Calu3 (cell line): ENCODE data around the gene CERS3. TPM values are rescaled to one million over a fixed set of nuclear protein-coding genes. Genes with fewer than 3 reads are reported as not detected.
A peak's percentile ranks its signal among the peaks of the same experiment; 100 is the strongest.

Source experiments
- BruUV-seq: library from RNA; stranded (reverse); fragments of 400-500 nt; replicated peaks from 2 replicates; lab custom pipeline; 2021; lab: Mats Ljungman, UMichigan
- CTCF ChIA-PET: fragments of 300-600 bp; sonication (Branson Sonifier 250); formaldehyde crosslinking; loops from one replicate; lab custom pipeline; 2022; ENCODE audit warnings: antibody characterized with exemption; lab: Charles Lee
- DNase-seq: peaks from one replicate; pipeline ENCODE4 v3.0.0; 2022
- H3K27ac Mint-ChIP-seq: one replicate; pipeline ENCODE4 v1.8.0; 2022; ENCODE audit warnings: mixed read lengths; ENCODE audit not compliant: unreplicated experiment
- H3K27me3 Mint-ChIP-seq: one replicate; pipeline ENCODE4 v1.8.0; 2022; ENCODE audit warnings: mixed read lengths; ENCODE audit not compliant: unreplicated experiment
- H3K36me3 Mint-ChIP-seq: one replicate; pipeline ENCODE4 v1.8.0; 2022; ENCODE audit warnings: mild to moderate bottlenecking, moderate library complexity, mixed read lengths; ENCODE audit not compliant: insufficient read depth, unreplicated experiment
- H3K4me1 Mint-ChIP-seq: one replicate; pipeline ENCODE4 v1.8.0; 2022; ENCODE audit warnings: mild to moderate bottlenecking, low read depth, mixed read lengths; ENCODE audit not compliant: unreplicated experiment
- H3K4me3 Mint-ChIP-seq: one replicate; pipeline ENCODE4 v1.8.0; 2022; ENCODE audit warnings: mild to moderate bottlenecking, low read depth, moderate library complexity, mixed read lengths; ENCODE audit not compliant: unreplicated experiment
- H3K9me3 Mint-ChIP-seq: one replicate; pipeline ENCODE4 v1.8.0; 2022; ENCODE audit warnings: low read depth, mixed read lengths; ENCODE audit not compliant: unreplicated experiment
- CTCF ChIP-seq: fragments of 200-600 bp; IDR thresholded peaks from one replicate; pipeline ENCODE4 v1.8.0; 2022; ENCODE audit warnings: antibody characterized with exemption; ENCODE audit not compliant: unreplicated experiment
- intact Hi-C: fragments of 100-400 bp; cut with micrococcal nuclease; formaldehyde crosslinking; loops from one replicate; pipeline ENCODE4 v1.10.0; 2022; ENCODE audit not compliant: unreplicated experiment
- total RNA-seq: library from RNA; stranded (reverse); gene quantifications from 2 replicates; pipeline ENCODE4 v1.2.3, GENCODE V29; 2022

CERS3 gene
- total RNA-seq, 1 experiment from 2014 or later, result 0.61 TPM

DNA sequence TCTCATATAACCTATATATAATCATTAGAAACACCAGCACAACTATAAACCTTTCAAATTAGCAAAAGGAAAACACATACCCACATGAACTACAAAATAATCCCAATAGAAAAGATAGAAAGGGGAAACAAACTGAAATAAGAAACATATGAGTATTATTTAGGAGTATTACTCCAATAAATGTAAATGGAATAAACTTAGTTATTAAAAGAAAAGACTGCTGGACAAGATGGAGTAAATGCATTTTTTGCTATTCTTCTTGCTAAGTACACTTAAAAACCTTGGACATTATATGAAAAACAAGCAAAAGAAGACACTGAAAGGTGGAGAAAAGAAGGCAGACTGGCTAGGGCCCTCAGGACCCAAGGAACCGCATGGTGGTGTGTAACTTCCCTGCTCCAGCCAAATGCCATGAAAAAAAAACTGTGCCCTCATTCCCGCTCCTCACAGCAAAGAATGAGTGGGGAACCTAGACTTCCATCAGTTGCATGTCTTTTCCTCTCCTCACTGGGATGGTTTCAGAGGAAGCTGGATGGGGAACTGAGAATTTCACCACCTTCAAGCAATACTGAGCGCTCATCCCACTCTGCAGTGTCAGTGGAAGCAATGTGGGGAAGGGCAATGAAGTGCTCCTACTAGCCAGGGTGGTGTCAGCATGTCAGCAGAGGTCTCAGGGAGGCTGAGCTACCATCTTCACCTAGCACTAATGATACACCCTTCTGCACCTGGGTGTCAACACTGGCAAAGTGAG lies 143.3 kb downstream of the CERS3 start:
- H3K36me3 Mint-ChIP-seq, result no peaks in the 10 kb centered on the region
- CTCF ChIA-PET, result interaction anchor here (3.6 kb wide), 1 partner anchor 35 kb away, joined by 42 read pairs; no protein-coding TSS in a partner anchor
- TF ChIP-seq CTCF, result no peak
- H3K27me3 Mint-ChIP-seq, result peaks cover 32% of the 10 kb centered on the region
- H3K4me1 Mint-ChIP-seq, result no peaks in the 10 kb centered on the region
- peaks cover 2% of the 10 kb centered on the region for H3K9me3 Mint-ChIP-seq
- BruUV-seq, result no TSS peak
- DNase-seq, result no peak
- intact Hi-C loops, result no loop called here
- H3K4me3 Mint-ChIP-seq, result no peak overlapping the region
- H3K27ac Mint-ChIP-seq, result no peak overlapping the region

DNA sequence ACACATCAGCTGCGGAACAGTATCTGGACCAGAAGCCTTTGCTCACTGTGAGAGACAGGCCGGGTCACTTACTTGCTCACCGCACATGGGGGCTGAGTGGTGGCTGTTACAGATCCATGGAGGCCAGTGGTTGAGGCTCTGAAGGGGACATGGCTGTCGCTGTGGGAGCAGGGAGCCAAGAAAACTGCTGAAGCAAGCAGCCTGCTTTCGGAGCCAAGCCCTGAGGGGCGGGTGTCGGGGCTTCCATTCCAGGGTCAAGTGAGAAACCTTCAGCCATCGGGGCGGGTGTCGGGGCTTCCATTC lies 144.7 kb downstream of the CERS3 start:
- no TSS peak for BruUV-seq
- H3K9me3 Mint-ChIP-seq, result peaks cover 2% of the 10 kb centered on the region
- no peaks in the 10 kb centered on the region for H3K36me3 Mint-ChIP-seq
- no peaks in the 10 kb centered on the region for H3K4me1 Mint-ChIP-seq
- H3K27me3 Mint-ChIP-seq, result peaks cover 30% of the 10 kb centered on the region
- DNase-seq, result no peak
- no peak for TF ChIP-seq CTCF
- CTCF ChIA-PET, result interaction anchor here (1.0 to 3.6 kb wide), 4 partner anchors 34 to 651 kb away, joined by 3 to 42 read pairs (median 8); partner anchors contain the start of genes ADAMTS17 and LYSMD4
- H3K27ac Mint-ChIP-seq, result no peak overlapping the region
- intact Hi-C loops, result loop anchor here (5.0 kb wide), 1 partner anchor 457 kb away; no protein-coding TSS in a partner anchor
- H3K4me3 Mint-ChIP-seq, result no peak overlapping the region

GRCh38 chr15:100383302-100384107 lies 145.2 kb downstream of the CERS3 start:
- no peaks in the 10 kb centered on the region for H3K4me1 Mint-ChIP-seq
- no TSS peak for BruUV-seq
- DNase-seq, result peak; percentile 66
- H3K4me3 Mint-ChIP-seq, result no peak overlapping the region
- intact Hi-C loops, result loop anchor here (1.0 to 5.0 kb wide), 3 partner anchors 33 to 456 kb away; no protein-coding TSS in a partner anchor
- peak; percentile 24 for TF ChIP-seq CTCF
- no peak overlapping the region for H3K27ac Mint-ChIP-seq
- H3K9me3 Mint-ChIP-seq, result peaks cover 2% of the 10 kb centered on the region
- H3K27me3 Mint-ChIP-seq, result peaks cover 30% of the 10 kb centered on the region
- CTCF ChIA-PET, result interaction anchor here (1.0 to 3.6 kb wide), 4 partner anchors 34 to 650 kb away, joined by 3 to 42 read pairs (median 8); partner anchors contain the start of genes ADAMTS17 and LYSMD4
- H3K36me3 Mint-ChIP-seq, result no peaks in the 10 kb centered on the region

- CTCF ChIA-PET, result no interaction called here
- Mint-ChIP-seq H3K4me3 (no peak overlapping the region), H3K36me3 (no peaks in the 10 kb centered on the region), H3K9me3 (peaks cover 3% of the 10 kb centered on the region), H3K27ac (no peak overlapping the region), H3K4me1 (no peaks in the 10 kb centered on the region), H3K27me3 (peaks cover 49% of the 10 kb centered on the region)
- no peak for TF ChIP-seq CTCF
- BruUV-seq, result no TSS peak
- no peak for DNase-seq
- intact Hi-C loops, result no loop called here
Observed at GRCh38 chr15:100373942-100374341, 154.8 kb downstream of the CERS3 start.
